GM23248 (cell line): ENCODE data around the gene POLRMT.

Experiments used
- EZH2 ChIP-seq: fragments of 200-600 bp; sonication (generic); IDR thresholded peaks from 2 replicates; pipeline ENCODE4 v1.6.1; 2018; ENCODE audit warnings: antibody characterized with exemption, mild to moderate bottlenecking; ENCODE audit not compliant: insufficient read depth, poor library complexity, severe bottlenecking
- EZH2phosphoT487 ChIP-seq: fragments of 200-600 bp; sonication (generic); IDR thresholded peaks from 2 replicates; pipeline ENCODE4 v1.6.1; 2018; ENCODE audit warnings: antibody characterized with exemption, moderate library complexity, mild to moderate bottlenecking, low read depth; ENCODE audit not compliant: insufficient read depth

DNA sequence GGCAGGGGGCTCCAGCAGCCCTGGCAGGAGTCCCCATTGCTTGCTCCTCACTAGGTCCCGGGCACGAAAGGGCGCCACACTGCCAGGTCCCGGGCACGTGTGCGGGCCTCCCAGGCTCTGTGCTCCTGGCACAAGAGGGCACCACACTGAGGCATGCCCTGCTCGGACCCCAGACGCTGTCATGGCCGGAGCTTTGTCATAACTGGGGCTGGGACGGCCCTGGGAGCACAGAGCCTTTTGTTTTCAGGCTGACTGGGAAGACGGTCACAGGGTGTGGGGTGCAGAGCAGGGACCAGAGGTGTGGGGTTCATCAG, 53.5 kb downstream of the POLRMT start:
- no peak for TF ChIP-seq EZH2
- TF ChIP-seq EZH2phosphoT487: no peak
